AG08396 (cell line): ENCODE measurements around the gene GTF2A2.
"Not testable (repeated sequence)": the region's sequence is repeated elsewhere in the genome, so short reads cannot be mapped to it uniquely, and the experiment has no call there.

Experiments
- DNase-seq: peaks from one replicate; pipeline ENCODE4 v3.0.0; 2012; ENCODE audit warnings: low spot score, mixed read lengths

GTF2A2 gene

GRCh38 chr15:59656897-59657634 is at the start of gene GTF2A2:
Gene GTF2A2 (minus strand): TSS chr15:59657515. CDS start chr15:59652277, 5,238 bp downstream.
- DNase-seq = peak; percentile 96

- DNase-seq = no peak
Observed at GRCh38 chr15:59703979-59704796, 46.9 kb upstream of the GTF2A2 start.

- DNase-seq = no peak
Observed at GRCh38 chr15:59702351-59702750, 45.0 kb upstream of the GTF2A2 start.

GRCh38 chr15:59701880-59702279 is 44.6 kb upstream of the GTF2A2 start:
- no peak for DNase-seq

- no peak for DNase-seq
Observed at GRCh38 chr15:59699810-59700431, 42.6 kb upstream of the GTF2A2 start.

GRCh38 chr15:59698065-59698464 is 40.8 kb upstream of the GTF2A2 start:
- not testable (repeated sequence) for DNase-seq

- DNase-seq = no peak
Observed at GRCh38 chr15:59696332-59696731, 39.0 kb upstream of the GTF2A2 start.

- DNase-seq = no peak
Observed at GRCh38 chr15:59694779-59695178, 37.5 kb upstream of the GTF2A2 start.

- DNase-seq = peak; percentile 26
Observed at GRCh38 chr15:59691194-59691805, 34.0 kb upstream of the GTF2A2 start.

- no peak for DNase-seq
Observed at GRCh38 chr15:59689626-59690236, 32.4 kb upstream of the GTF2A2 start.

- DNase-seq = peak; percentile 97
Observed at GRCh38 chr15:59688782-59689625, 31.7 kb upstream of the GTF2A2 start, which contains the start of gene BNIP2. Gene BNIP2 (minus strand): TSS chr15:59689320. CDS start chr15:59682457, 6,863 bp downstream.

GRCh38 chr15:59688423-59688781 is 31.1 kb upstream of the GTF2A2 start:
- peak; percentile 36 for DNase-seq

GRCh38 chr15:59687836-59688235 is 30.5 kb upstream of the GTF2A2 start:
- DNase-seq = peak; percentile 9

GRCh38 chr15:59686389-59686788 is 29.1 kb upstream of the GTF2A2 start:
- no peak for DNase-seq

GRCh38 chr15:59685737-59686297 is 28.5 kb upstream of the GTF2A2 start:
- DNase-seq = peak; percentile 12

- no peak for DNase-seq
Observed at GRCh38 chr15:59680870-59681269, 23.6 kb upstream of the GTF2A2 start.

- no peak for DNase-seq
Observed at GRCh38 chr15:59680346-59680745, 23.0 kb upstream of the GTF2A2 start.

- no peak for DNase-seq
Observed at GRCh38 chr15:59678620-59679019, 21.3 kb upstream of the GTF2A2 start.

GRCh38 chr15:59678172-59678571 is 20.9 kb upstream of the GTF2A2 start:
- DNase-seq = no peak

- DNase-seq = no peak
Observed at GRCh38 chr15:59676565-59676964, 19.2 kb upstream of the GTF2A2 start.
